Calu3 (cell line): ENCODE data around the gene PCNA. TPM values are rescaled to one million over a fixed set of nuclear protein-coding genes. Genes with fewer than 3 reads are reported as not detected.

Experiments
- BruUV-seq: library from RNA; stranded (reverse); fragments of 400-500 nt; replicated peaks from 2 replicates; lab custom pipeline; 2021; lab: Mats Ljungman, UMichigan
- CTCF ChIA-PET: fragments of 300-600 bp; sonication (Branson Sonifier 250); formaldehyde crosslinking; loops from one replicate; lab custom pipeline; 2022; ENCODE audit warnings: antibody characterized with exemption; lab: Charles Lee
- DNase-seq: peaks from one replicate; pipeline ENCODE4 v3.0.0; 2022
- H3K27ac Mint-ChIP-seq: one replicate; pipeline ENCODE4 v1.8.0; 2022; ENCODE audit warnings: mixed read lengths; ENCODE audit not compliant: unreplicated experiment
- H3K27me3 Mint-ChIP-seq: one replicate; pipeline ENCODE4 v1.8.0; 2022; ENCODE audit warnings: mixed read lengths; ENCODE audit not compliant: unreplicated experiment
- H3K36me3 Mint-ChIP-seq: one replicate; pipeline ENCODE4 v1.8.0; 2022; ENCODE audit warnings: mild to moderate bottlenecking, moderate library complexity, mixed read lengths; ENCODE audit not compliant: insufficient read depth, unreplicated experiment
- H3K4me1 Mint-ChIP-seq: one replicate; pipeline ENCODE4 v1.8.0; 2022; ENCODE audit warnings: mild to moderate bottlenecking, low read depth, mixed read lengths; ENCODE audit not compliant: unreplicated experiment
- H3K4me3 Mint-ChIP-seq: one replicate; pipeline ENCODE4 v1.8.0; 2022; ENCODE audit warnings: mild to moderate bottlenecking, low read depth, moderate library complexity, mixed read lengths; ENCODE audit not compliant: unreplicated experiment
- H3K9me3 Mint-ChIP-seq: one replicate; pipeline ENCODE4 v1.8.0; 2022; ENCODE audit warnings: low read depth, mixed read lengths; ENCODE audit not compliant: unreplicated experiment
- CTCF ChIP-seq: fragments of 200-600 bp; IDR thresholded peaks from one replicate; pipeline ENCODE4 v1.8.0; 2022; ENCODE audit warnings: antibody characterized with exemption; ENCODE audit not compliant: unreplicated experiment
- intact Hi-C: fragments of 100-400 bp; cut with micrococcal nuclease; formaldehyde crosslinking; loops from one replicate; pipeline ENCODE4 v1.10.0; 2022; ENCODE audit not compliant: unreplicated experiment
- total RNA-seq: library from RNA; stranded (reverse); gene quantifications from 2 replicates; pipeline ENCODE4 v1.2.3, GENCODE V29; 2022

The PCNA gene
- total RNA-seq, 1 experiment from 2014 or later: 116 TPM

GRCh38 chr20:5140195-5140594, 20.4 kb upstream of the PCNA start:
- Mint-ChIP-seq H3K4me1 (no peaks in the 10 kb centered on the region), H3K9me3 (no peaks in the 10 kb centered on the region), H3K27ac (no peak overlapping the region), H3K4me3 (no peak overlapping the region), H3K27me3 (no peaks in the 10 kb centered on the region), H3K36me3 (no peaks in the 10 kb centered on the region)
- no TSS peak for BruUV-seq
- intact Hi-C loops: no loop called here
- CTCF ChIA-PET: no interaction called here
- DNase-seq: no peak
- no peak for TF ChIP-seq CTCF

- H3K9me3 Mint-ChIP-seq: no peaks in the 10 kb centered on the region
- H3K36me3 Mint-ChIP-seq: no peaks in the 10 kb centered on the region
Observed at GRCh38 chr20:5136096-5136495, 16.3 kb upstream of the PCNA start.

GRCh38 chr20:5135363-5136012, 15.7 kb upstream of the PCNA start:
- CTCF ChIA-PET: interaction anchor here (1.0 kb wide), 1 partner anchor 9 kb away, joined by 3 read pairs; the partner anchor contains the start of gene CDS2

More at GRCh38 chr20:5136096-5136495, 16.3 kb upstream of the PCNA start:
- H3K27ac Mint-ChIP-seq: no peak overlapping the region
- H3K4me3 Mint-ChIP-seq: no peak overlapping the region
- no peak for DNase-seq
- no TSS peak for BruUV-seq
- intact Hi-C loops: no loop called here
- CTCF ChIA-PET: interaction anchor here (0.7 to 1.0 kb wide), 2 partner anchors 9 to 115 kb away, joined by 3 read pairs; partner anchors contain the start of gene CDS2
- no peaks in the 10 kb centered on the region for H3K27me3 Mint-ChIP-seq
- TF ChIP-seq CTCF: no peak
- H3K4me1 Mint-ChIP-seq: no peaks in the 10 kb centered on the region

GRCh38 chr20:5133998-5134397, 14.2 kb upstream of the PCNA start:
- intact Hi-C loops: no loop called here
- BruUV-seq: no TSS peak
- TF ChIP-seq CTCF: no peak

More at GRCh38 chr20:5135363-5136012, 15.7 kb upstream of the PCNA start:
- Mint-ChIP-seq H3K9me3 (no peaks in the 10 kb centered on the region), H3K4me3 (no peak overlapping the region), H3K27me3 (no peaks in the 10 kb centered on the region), H3K27ac (no peak overlapping the region), H3K36me3 (no peaks in the 10 kb centered on the region), H3K4me1 (no peaks in the 10 kb centered on the region)
- no peak for DNase-seq
- TF ChIP-seq CTCF: no peak
- BruUV-seq: no TSS peak
- intact Hi-C loops: no loop called here

More at GRCh38 chr20:5133998-5134397, 14.2 kb upstream of the PCNA start:
- Mint-ChIP-seq H3K27ac (no peak overlapping the region), H3K4me1 (no peaks in the 10 kb centered on the region), H3K4me3 (no peak overlapping the region), H3K9me3 (no peaks in the 10 kb centered on the region), H3K27me3 (no peaks in the 10 kb centered on the region), H3K36me3 (no peaks in the 10 kb centered on the region)
- DNase-seq: no peak
- CTCF ChIA-PET: no interaction called here
